Keratinocyte (primary cell): ENCODE measurements around the gene CC2D1A. TPM values are rescaled to one million over a fixed set of nuclear protein-coding genes. Genes with fewer than 3 reads are reported as not detected.

ENCODE experiments used
- DNase-seq: peaks from one replicate; pipeline ENCODE4 v3.0.0-alpha.2; 2011; ENCODE audit warnings: low read depth, missing footprints, low spot score
- FAIRE-seq: peaks from 2 replicates; lab custom pipeline; 2011; peaks lifted over from hg19 to GRCh38; lab: Jason Lieb, UNC
- H2AFZ ChIP-seq: 2 replicates; pipeline ENCODE4 v1.6.0; 2012; ENCODE audit warnings: low read length, control low read depth, inconsistent platforms; ENCODE audit not compliant: control insufficient read depth
- H3K27ac ChIP-seq: 2 replicates; pipeline ENCODE4 v1.5.1; 2011; ENCODE audit warnings: low read length; ENCODE audit not compliant: control insufficient read depth, insufficient read depth
- H3K27me3 ChIP-seq: 3 replicates; pipeline ENCODE4 v1.6.0; 2011; ENCODE audit warnings: low read length; ENCODE audit not compliant: control insufficient read depth, insufficient read depth; ENCODE audit errors: extremely low read depth
- H3K36me3 ChIP-seq, 2 experiments: 2 replicates in 1 of 2; 3 replicates in 1 of 2; pipeline ENCODE4 v1.5.1; 2011; ENCODE audit warnings: low read length in 2 of 2, mild to moderate bottlenecking in 1 of 2; ENCODE audit not compliant: control insufficient read depth in 2 of 2, insufficient read depth in 2 of 2; ENCODE audit errors: extremely low read depth in 1 of 2
- H3K4me1 ChIP-seq: 3 replicates; pipeline ENCODE4 v1.5.1; 2011; ENCODE audit warnings: low read length; ENCODE audit not compliant: control insufficient read depth, insufficient read depth; ENCODE audit errors: extremely low read depth
- H3K4me2 ChIP-seq: 3 replicates; pipeline ENCODE4 v1.6.0; 2011; ENCODE audit warnings: low read depth, low read length; ENCODE audit not compliant: control insufficient read depth, insufficient read depth; ENCODE audit errors: extremely low read depth
- H3K4me3 ChIP-seq, 3 experiments: fragments of 200-600 bp in 1 of 3; sonication (generic) in 1 of 3; 2 replicates in 2 of 3; 3 replicates in 1 of 3; pipeline ENCODE4 v1.5.1; 2011 to 2016; ENCODE audit warnings: low read length in 3 of 3, mild to moderate bottlenecking in 3 of 3, control low read depth in 2 of 3, inconsistent platforms in 1 of 3, low read depth in 1 of 3, mixed read lengths in 1 of 3, mixed run types in 1 of 3, moderate library complexity in 1 of 3; ENCODE audit not compliant: control insufficient read depth in 2 of 3, insufficient read depth in 2 of 3; ENCODE audit errors: extremely low read depth in 1 of 3
- H3K79me2 ChIP-seq: 2 replicates; pipeline ENCODE4 v1.6.0; 2012; ENCODE audit warnings: low read length; ENCODE audit not compliant: control insufficient read depth, insufficient read depth
- H3K9ac ChIP-seq: 3 replicates; pipeline ENCODE4 v1.6.0; 2011; ENCODE audit warnings: low read length; ENCODE audit not compliant: control insufficient read depth, insufficient read depth; ENCODE audit errors: extremely low read depth
- H3K9me1 ChIP-seq: 3 replicates; pipeline ENCODE4 v1.6.0; 2011; ENCODE audit warnings: low read length; ENCODE audit not compliant: control insufficient read depth, insufficient read depth; ENCODE audit errors: extremely low read depth
- H3K9me3 ChIP-seq: 2 replicates; pipeline ENCODE4 v1.5.1; 2012; ENCODE audit warnings: low read depth, low read length; ENCODE audit not compliant: control insufficient read depth
- H4K20me1 ChIP-seq: 3 replicates; pipeline ENCODE4 v1.6.0; 2011; ENCODE audit warnings: low read length; ENCODE audit not compliant: control insufficient read depth, insufficient read depth; ENCODE audit errors: extremely low read depth
- EZH2 ChIP-seq: IDR thresholded peaks from one replicate; pipeline ENCODE4 v1.6.1; 2012; ENCODE audit warnings: inconsistent platforms, mild to moderate bottlenecking, low read length, moderate library complexity
- dilution Hi-C: fragments of 300-500 bp; cut with MboI; formaldehyde crosslinking; loops from one replicate; pipeline ENCODE4 v1.7.0; 2020; ENCODE audit warnings: low sequenced_read_pairs; ENCODE audit not compliant: extremely low pct_ligation_motif_present
- polyA plus RNA-seq, 5 experiments: library from polyadenylated mRNA; depleted of rRNA in 3 of 5; stranded (reverse) in 3 of 5; stranded (forward) in 1 of 5; unstranded in 1 of 5; fragments of >200 nt; gene quantifications; 1 replicate in 1 of 5; 2 replicates in 3 of 5; 3 replicates in 1 of 5; pipeline versions ENCODE4 v1.2.1 to v1.2.3, GENCODE V29; 2011 to 2012; ENCODE audit warnings: missing spikeins in 2 of 5, low read depth in 1 of 5, low replicate concordance in 1 of 5
- TF ChIP-seq, protein P1 (sequence below), 3 experiments: IDR thresholded peaks in 1 of 3; conservative IDR thresholded peaks in 1 of 3; optimal IDR thresholded peaks in 1 of 3; 2 replicates in 2 of 3; 3 replicates in 1 of 3; pipeline versions ENCODE3 to v1.5.1; 2011; ENCODE audit warnings: low read length in 3 of 3, mild to moderate bottlenecking in 3 of 3, moderate library complexity in 2 of 3, control low read depth in 1 of 3, inconsistent platforms in 1 of 3; ENCODE audit not compliant: insufficient read depth in 2 of 3; ENCODE audit errors: extremely low read depth in 1 of 3

The CC2D1A gene
- polyA plus RNA-seq, 1 donor (not counting 4 experiments of a cell fraction or from before 2014, with no cell fraction given), result 11.2 TPM

DNA sequence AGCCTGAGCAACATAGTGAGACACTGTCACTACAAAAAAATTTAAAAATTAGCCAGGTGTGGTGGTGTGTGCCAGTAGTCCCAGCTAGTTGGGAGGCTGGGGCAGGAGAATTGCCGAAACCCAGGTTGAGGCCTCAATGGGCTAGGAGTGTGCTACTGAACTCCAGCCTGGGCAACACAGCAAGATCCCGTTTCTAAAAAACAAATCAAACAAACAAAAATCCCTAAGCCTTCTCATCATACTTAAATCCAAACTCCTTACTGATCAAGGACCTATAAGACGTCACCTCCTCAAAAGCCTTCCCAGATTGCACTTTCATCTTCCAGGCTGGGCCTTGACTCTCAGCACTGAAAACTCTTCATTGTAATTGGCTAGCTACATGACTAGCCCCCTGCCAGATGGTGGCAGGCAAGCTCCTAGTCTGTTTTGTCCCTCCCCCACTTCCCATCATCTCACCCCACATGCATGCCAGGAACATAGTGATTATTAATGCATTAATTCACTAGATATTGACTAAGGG, 46.6 kb upstream of the CC2D1A start:
- FAIRE-seq (no peak), DNase-seq (no peak)
- no peaks in the 10 kb centered on the region for H4K20me1 ChIP-seq
- H3K27ac ChIP-seq, result peak overlapping the region; percentile 71
- no peaks in the 10 kb centered on the region for H3K79me2 ChIP-seq
- H3K9ac ChIP-seq, result no peak overlapping the region
- no peaks in the 10 kb centered on the region for H3K9me3 ChIP-seq
- no peaks in the 10 kb centered on the region for H3K9me1 ChIP-seq
- TF ChIP-seq, protein P1, sequence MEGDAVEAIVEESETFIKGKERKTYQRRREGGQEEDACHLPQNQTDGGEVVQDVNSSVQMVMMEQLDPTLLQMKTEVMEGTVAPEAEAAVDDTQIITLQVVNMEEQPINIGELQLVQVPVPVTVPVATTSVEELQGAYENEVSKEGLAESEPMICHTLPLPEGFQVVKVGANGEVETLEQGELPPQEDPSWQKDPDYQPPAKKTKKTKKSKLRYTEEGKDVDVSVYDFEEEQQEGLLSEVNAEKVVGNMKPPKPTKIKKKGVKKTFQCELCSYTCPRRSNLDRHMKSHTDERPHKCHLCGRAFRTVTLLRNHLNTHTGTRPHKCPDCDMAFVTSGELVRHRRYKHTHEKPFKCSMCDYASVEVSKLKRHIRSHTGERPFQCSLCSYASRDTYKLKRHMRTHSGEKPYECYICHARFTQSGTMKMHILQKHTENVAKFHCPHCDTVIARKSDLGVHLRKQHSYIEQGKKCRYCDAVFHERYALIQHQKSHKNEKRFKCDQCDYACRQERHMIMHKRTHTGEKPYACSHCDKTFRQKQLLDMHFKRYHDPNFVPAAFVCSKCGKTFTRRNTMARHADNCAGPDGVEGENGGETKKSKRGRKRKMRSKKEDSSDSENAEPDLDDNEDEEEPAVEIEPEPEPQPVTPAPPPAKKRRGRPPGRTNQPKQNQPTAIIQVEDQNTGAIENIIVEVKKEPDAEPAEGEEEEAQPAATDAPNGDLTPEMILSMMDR (optimal IDR thresholded peaks at IDR 0.05 in 1 of 3, IDR thresholded peaks at IDR 0.05 in 1 of 3, conservative IDR thresholded peaks at IDR 0.05 in 1 of 3; ENCODE audit: extremely low read depth in 1 of 3, insufficient read depth in 2 of 3, low read length in 3 of 3), result peak in 1 of 3 experiments; percentile 36
- TF ChIP-seq EZH2, result no peak
- H3K27me3 ChIP-seq, result peaks cover 5% of the 10 kb centered on the region
- H3K4me2 ChIP-seq, result no peak overlapping the region
- dilution Hi-C loops, result no loop called here
- H3K4me1 ChIP-seq, result peaks cover 18% of the 10 kb centered on the region
- H2AFZ ChIP-seq, result no peak overlapping the region
- no peaks in the 10 kb centered on the region for H3K36me3 ChIP-seq
- H3K4me3 ChIP-seq, result no peak overlapping the region

DNA sequence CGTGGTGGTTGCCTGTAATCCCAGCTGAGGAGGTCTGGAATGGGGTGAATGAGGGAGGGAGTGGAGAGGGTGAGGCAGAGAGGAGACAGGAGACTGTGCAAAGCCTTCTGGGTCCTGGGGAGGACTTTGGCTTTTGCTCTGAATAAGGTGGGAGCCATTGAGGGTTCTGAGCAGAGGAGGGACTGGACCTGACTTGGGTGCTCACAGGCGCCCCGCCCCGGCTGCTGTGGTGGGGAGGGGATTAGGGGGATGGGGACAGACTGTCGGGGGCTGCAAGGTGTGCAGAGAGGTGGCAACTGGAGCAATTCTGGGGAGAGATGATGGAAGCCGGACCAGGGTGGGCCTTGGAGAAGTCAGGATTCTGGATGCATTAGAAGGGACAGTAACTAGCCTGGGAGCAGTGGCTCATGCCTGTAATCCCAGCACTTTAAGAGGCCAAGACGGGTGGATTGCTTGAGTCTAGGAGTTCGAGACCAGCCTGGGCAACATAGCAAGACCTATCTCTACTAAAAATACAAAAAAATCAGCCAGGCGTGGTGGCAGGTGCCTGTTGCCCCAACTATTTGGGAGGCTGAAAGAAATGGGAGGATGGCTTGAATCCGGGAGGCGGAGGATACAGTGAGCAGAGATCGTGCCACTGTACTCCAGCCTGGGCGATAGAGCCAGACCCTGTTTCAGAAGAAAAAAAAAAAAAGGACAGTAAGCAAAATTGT, 45.2 kb upstream of the CC2D1A start:
- no peak for TF ChIP-seq EZH2
- TF ChIP-seq, protein P1 (optimal IDR thresholded peaks at IDR 0.05 in 1 of 3, IDR thresholded peaks at IDR 0.05 in 1 of 3, conservative IDR thresholded peaks at IDR 0.05 in 1 of 3; ENCODE audit: extremely low read depth in 1 of 3, insufficient read depth in 2 of 3, low read length in 3 of 3), result no peak
- FAIRE-seq, result no peak
- dilution Hi-C loops, result no loop called here

More for the DNA sequence above, 45.2 kb upstream of the CC2D1A start:
- H3K27ac ChIP-seq, result peak overlapping the region; percentile 96
- H3K27me3 ChIP-seq, result peaks cover 9% of the 10 kb centered on the region
- no peaks in the 10 kb centered on the region for H3K9me3 ChIP-seq
- H3K4me2 ChIP-seq, result peak overlapping the region; percentile 96
- H3K79me2 ChIP-seq, result no peaks in the 10 kb centered on the region
- H3K4me1 ChIP-seq, result peaks cover 18% of the 10 kb centered on the region
- H2AFZ ChIP-seq, result no peak overlapping the region
- H3K4me3 ChIP-seq, result no peak overlapping the region
- no peak for DNase-seq
- H4K20me1 ChIP-seq, result no peaks in the 10 kb centered on the region
- H3K36me3 ChIP-seq, result no peaks in the 10 kb centered on the region
- H3K9ac ChIP-seq, result peak overlapping the region; percentile 93
- no peaks in the 10 kb centered on the region for H3K9me1 ChIP-seq
